Measurements from ENCODE around the gene CD1C.
"Not testable (repeated sequence)": the region's sequence is repeated elsewhere in the genome, so short reads cannot be mapped to it uniquely, and the experiment has no call there.

Gene CD1C

GRCh38 chr1:158289811-158290210 is at the start of gene CD1C:
TSS of gene CD1C (plus strand) at chr1:158289923. CDS start at chr1:158290065, 142 bp downstream.
- no peak within 1 kb of the TSS for H3K4me3 ChIP-seq (ENCODE audit: low read depth, low read length)
- DNase-seq (ENCODE audit: low read depth): no peak

GRCh38 chr1:158246650-158247049 is 43.1 kb upstream of the CD1C start:
- DNase-seq (ENCODE audit: low read depth): no peak

GRCh38 chr1:158248118-158248517 is 41.6 kb upstream of the CD1C start:
- H3K4me3 ChIP-seq (ENCODE audit: low read depth, low read length): no peak overlapping the region
- no peak for DNase-seq (ENCODE audit: low read depth)

More at GRCh38 chr1:158246650-158247049, 43.1 kb upstream of the CD1C start:
- H3K4me3 ChIP-seq (ENCODE audit: low read depth, low read length): no peak overlapping the region

GRCh38 chr1:158248771-158249170 is 41.0 kb upstream of the CD1C start:
- no peak for DNase-seq (ENCODE audit: low read depth)
- H3K4me3 ChIP-seq (ENCODE audit: low read depth, low read length): no peak overlapping the region

GRCh38 chr1:158249646-158250045 is 40.1 kb upstream of the CD1C start:
- DNase-seq (ENCODE audit: low read depth): no peak
- H3K4me3 ChIP-seq (ENCODE audit: low read depth, low read length): no peak overlapping the region

GRCh38 chr1:158251163-158251562 is 38.6 kb upstream of the CD1C start:
- no peak overlapping the region for H3K4me3 ChIP-seq (ENCODE audit: low read depth, low read length)
- DNase-seq (ENCODE audit: low read depth): no peak

- no peak for DNase-seq (ENCODE audit: low read depth)
- no peak overlapping the region for H3K4me3 ChIP-seq (ENCODE audit: low read depth, low read length)
Observed at GRCh38 chr1:158255656-158256055, 34.1 kb upstream of the CD1C start.

- DNase-seq (ENCODE audit: low read depth); H3K4me3 ChIP-seq (ENCODE audit: low read depth, low read length): not testable (repeated sequence)
Observed at GRCh38 chr1:158256747-158257146, 33.0 kb upstream of the CD1C start.

- H3K4me3 ChIP-seq (ENCODE audit: low read depth, low read length): no peak overlapping the region
- DNase-seq (ENCODE audit: low read depth): no peak
Observed at GRCh38 chr1:158257888-158258287, 31.8 kb upstream of the CD1C start.

GRCh38 chr1:158259117-158259516 is 30.6 kb upstream of the CD1C start:
- no peak for DNase-seq (ENCODE audit: low read depth)

GRCh38 chr1:158272681-158273080 is 17.0 kb upstream of the CD1C start:
- no peak overlapping the region for H3K4me3 ChIP-seq (ENCODE audit: low read depth, low read length)
- DNase-seq (ENCODE audit: low read depth): no peak

More at GRCh38 chr1:158259117-158259516, 30.6 kb upstream of the CD1C start:
- no peak overlapping the region for H3K4me3 ChIP-seq (ENCODE audit: low read depth, low read length)

- no peak for DNase-seq (ENCODE audit: low read depth)
- H3K4me3 ChIP-seq (ENCODE audit: low read depth, low read length): no peak overlapping the region
Observed at GRCh38 chr1:158274797-158275196, 14.9 kb upstream of the CD1C start.

- not testable (repeated sequence) for H3K4me3 ChIP-seq (ENCODE audit: low read depth, low read length); DNase-seq (ENCODE audit: low read depth)
Observed at GRCh38 chr1:158282421-158282820, 7.3 kb upstream of the CD1C start.

GRCh38 chr1:158283965-158284364 is 5.8 kb upstream of the CD1C start:
- H3K4me3 ChIP-seq (ENCODE audit: low read depth, low read length): no peak overlapping the region
- no peak for DNase-seq (ENCODE audit: low read depth)

GRCh38 chr1:158285756-158286241 is 3.9 kb upstream of the CD1C start:
- no peak overlapping the region for H3K4me3 ChIP-seq (ENCODE audit: low read depth, low read length)
- DNase-seq (ENCODE audit: low read depth): no peak

- no peak for DNase-seq (ENCODE audit: low read depth)
- H3K4me3 ChIP-seq (ENCODE audit: low read depth, low read length): no peak overlapping the region
Observed at GRCh38 chr1:158286487-158286886, 3.2 kb upstream of the CD1C start.

- no peak for DNase-seq (ENCODE audit: low read depth)
- H3K4me3 ChIP-seq (ENCODE audit: low read depth, low read length): no peak overlapping the region
Observed at GRCh38 chr1:158286941-158287346, 2.8 kb upstream of the CD1C start.

- no peak for DNase-seq (ENCODE audit: low read depth)
- no peak overlapping the region for H3K4me3 ChIP-seq (ENCODE audit: low read depth, low read length)
Observed at GRCh38 chr1:158290321-158290844, 660 bp downstream of the CD1C start.

GRCh38 chr1:158295791-158296190 is 6.1 kb downstream of the CD1C start:
- H3K4me3 ChIP-seq (ENCODE audit: low read depth, low read length): no peak overlapping the region
- DNase-seq (ENCODE audit: low read depth): no peak

GRCh38 chr1:158310623-158311022 is 20.9 kb downstream of the CD1C start:
- DNase-seq (ENCODE audit: low read depth): no peak
- no peak overlapping the region for H3K4me3 ChIP-seq (ENCODE audit: low read depth, low read length)

GRCh38 chr1:158311066-158311465 is 21.3 kb downstream of the CD1C start:
- H3K4me3 ChIP-seq (ENCODE audit: low read depth, low read length): no peak overlapping the region
- DNase-seq (ENCODE audit: low read depth): no peak

GRCh38 chr1:158323866-158324265 is 34.1 kb downstream of the CD1C start:
- H3K4me3 ChIP-seq (ENCODE audit: low read depth, low read length): no peak overlapping the region
- DNase-seq (ENCODE audit: low read depth): no peak
